Astrocyte (in vitro differentiated cells and primary cell): ENCODE measurements around the gene GCKR. TPM values are rescaled to one million over a fixed set of nuclear protein-coding genes. Genes with fewer than 3 reads are reported as not detected.

Source experiments
- DNase-seq: peaks from one replicate; pipeline ENCODE4 v3.0.0-alpha.2; 2010; ENCODE audit warnings: low read depth
- FAIRE-seq: peaks from 2 replicates; lab custom pipeline; 2011; peaks lifted over from hg19 to GRCh38; lab: Jason Lieb, UNC
- H2AFZ ChIP-seq: 2 replicates; pipeline ENCODE4 v1.6.0; 2012; ENCODE audit warnings: low read depth, low read length, inconsistent platforms
- H3K27ac ChIP-seq: 2 replicates; pipeline ENCODE4 v1.5.1; 2011; ENCODE audit warnings: low read depth, low read length, inconsistent platforms
- H3K27me3 ChIP-seq: 2 replicates; pipeline ENCODE4 v1.6.0; 2011; ENCODE audit warnings: low read length, inconsistent platforms; ENCODE audit not compliant: insufficient read depth
- H3K36me3 ChIP-seq: 2 replicates; pipeline ENCODE4 v1.5.1; 2011; ENCODE audit warnings: low read length, inconsistent platforms; ENCODE audit not compliant: insufficient read depth
- H3K4me1 ChIP-seq: 2 replicates; pipeline ENCODE4 v1.5.1; 2011; ENCODE audit warnings: low read length, inconsistent platforms; ENCODE audit not compliant: insufficient read depth
- H3K4me2 ChIP-seq: 2 replicates; pipeline ENCODE4 v1.6.0; 2012; ENCODE audit warnings: low read length, inconsistent platforms
- H3K4me3 ChIP-seq: 2 replicates; pipeline ENCODE4 v1.5.1; 2011; ENCODE audit warnings: low read depth, mild to moderate bottlenecking, low read length, inconsistent platforms; ENCODE audit not compliant: insufficient read depth
- H3K79me2 ChIP-seq: 2 replicates; pipeline ENCODE4 v1.6.0; 2012; ENCODE audit warnings: mild to moderate bottlenecking, low read length, inconsistent platforms; ENCODE audit not compliant: insufficient read depth
- H3K9ac ChIP-seq: 2 replicates; pipeline ENCODE4 v1.6.0; 2012; ENCODE audit warnings: mild to moderate bottlenecking, low read length, inconsistent platforms
- H3K9me3 ChIP-seq: 2 replicates; pipeline ENCODE4 v1.5.1; 2012; ENCODE audit warnings: low read depth, mild to moderate bottlenecking, low read length, inconsistent platforms; ENCODE audit not compliant: insufficient read depth
- H4K20me1 ChIP-seq: 2 replicates; pipeline ENCODE4 v1.6.0; 2012; ENCODE audit warnings: low read length, inconsistent platforms; ENCODE audit not compliant: insufficient read depth
- H3K27ac Mint-ChIP-seq: one replicate; pipeline ENCODE4 v1.8.0; 2021; ENCODE audit warnings: mild to moderate bottlenecking, mixed read lengths; ENCODE audit not compliant: unreplicated experiment
- H3K27me3 Mint-ChIP-seq: one replicate; pipeline ENCODE4 v1.8.0; 2021; ENCODE audit warnings: low read depth, mixed read lengths; ENCODE audit not compliant: unreplicated experiment
- H3K36me3 Mint-ChIP-seq: one replicate; pipeline ENCODE4 v1.8.0; 2021; ENCODE audit warnings: low read depth, mixed read lengths; ENCODE audit not compliant: unreplicated experiment
- H3K4me1 Mint-ChIP-seq: one replicate; pipeline ENCODE4 v1.8.0; 2021; ENCODE audit warnings: low read depth, mixed read lengths; ENCODE audit not compliant: unreplicated experiment
- H3K4me3 Mint-ChIP-seq: one replicate; pipeline ENCODE4 v1.8.0; 2021; ENCODE audit warnings: mild to moderate bottlenecking, moderate library complexity, mixed read lengths; ENCODE audit not compliant: unreplicated experiment
- H3K9me3 Mint-ChIP-seq: one replicate; pipeline ENCODE4 v1.8.0; 2021; ENCODE audit warnings: mild to moderate bottlenecking, mixed read lengths; ENCODE audit not compliant: unreplicated experiment
- CTCF ChIP-seq: IDR thresholded peaks from 2 replicates; pipeline ENCODE4 v1.5.1; 2011; ENCODE audit warnings: low read depth, mild to moderate bottlenecking, inconsistent platforms, low read length, moderate library complexity; ENCODE audit not compliant: insufficient read depth
- EZH2 ChIP-seq: IDR thresholded peaks from 2 replicates; pipeline ENCODE4 v1.6.1; 2012; ENCODE audit warnings: mild to moderate bottlenecking, low read length, inconsistent platforms; ENCODE audit not compliant: insufficient read depth
- total RNA-seq: library from RNA; stranded (reverse); gene quantifications from 2 replicates; pipeline ENCODE4 v1.2.1, GENCODE V29; 2021

GCKR gene
- total RNA-seq, 1 donor from 2014 or later, result not detected

- no peak overlapping the region for H3K4me3 Mint-ChIP-seq
- TF ChIP-seq CTCF (no peak), EZH2 (no peak)
- FAIRE-seq (no peak), DNase-seq (no peak)
- Histone ChIP-seq H3K4me2 (no peak overlapping the region), H3K36me3 (no peaks in the 10 kb centered on the region), H3K27me3 (no peaks in the 10 kb centered on the region), H3K9me3 (no peaks in the 10 kb centered on the region), H3K79me2 (no peaks in the 10 kb centered on the region), H2AFZ (no peak overlapping the region), H3K27ac (no peak overlapping the region), H4K20me1 (no peaks in the 10 kb centered on the region), H3K9ac (no peak overlapping the region), H3K4me3 (no peak overlapping the region), H3K4me1 (no peaks in the 10 kb centered on the region)
- no peaks in the 10 kb centered on the region for H3K36me3 Mint-ChIP-seq
- H3K27me3 Mint-ChIP-seq, result peaks cover 25% of the 10 kb centered on the region
- no peaks in the 10 kb centered on the region for H3K4me1 Mint-ChIP-seq
- H3K9me3 Mint-ChIP-seq, result peaks cover 3% of the 10 kb centered on the region
- H3K27ac Mint-ChIP-seq, result no peak overlapping the region
These were observed 4.4 kb downstream of the GCKR start for GRCh38 chr2:27501042-27501441.

- H2AFZ ChIP-seq, result no peak overlapping the region
- Mint-ChIP-seq H3K27ac (no peak overlapping the region), H3K27me3 (peaks cover 24% of the 10 kb centered on the region), H3K4me1 (no peaks in the 10 kb centered on the region), H3K4me3 (no peak overlapping the region), H3K9me3 (peaks cover 3% of the 10 kb centered on the region), H3K36me3 (peaks cover 2% of the 10 kb centered on the region)
- TF ChIP-seq CTCF (no peak), EZH2 (no peak)
- H3K27me3 ChIP-seq, result no peaks in the 10 kb centered on the region
- H3K36me3 ChIP-seq, result no peaks in the 10 kb centered on the region
- no peaks in the 10 kb centered on the region for H3K79me2 ChIP-seq
- no peak overlapping the region for H3K9ac ChIP-seq
- no peaks in the 10 kb centered on the region for H4K20me1 ChIP-seq
- H3K9me3 ChIP-seq, result no peaks in the 10 kb centered on the region
- FAIRE-seq (no peak), DNase-seq (peak; percentile 23)
- H3K4me2 ChIP-seq, result no peak overlapping the region
- no peak overlapping the region for H3K4me3 ChIP-seq
- no peaks in the 10 kb centered on the region for H3K4me1 ChIP-seq
- H3K27ac ChIP-seq, result no peak overlapping the region
These were observed 5.5 kb downstream of the GCKR start for GRCh38 chr2:27502142-27502541.

DNA sequence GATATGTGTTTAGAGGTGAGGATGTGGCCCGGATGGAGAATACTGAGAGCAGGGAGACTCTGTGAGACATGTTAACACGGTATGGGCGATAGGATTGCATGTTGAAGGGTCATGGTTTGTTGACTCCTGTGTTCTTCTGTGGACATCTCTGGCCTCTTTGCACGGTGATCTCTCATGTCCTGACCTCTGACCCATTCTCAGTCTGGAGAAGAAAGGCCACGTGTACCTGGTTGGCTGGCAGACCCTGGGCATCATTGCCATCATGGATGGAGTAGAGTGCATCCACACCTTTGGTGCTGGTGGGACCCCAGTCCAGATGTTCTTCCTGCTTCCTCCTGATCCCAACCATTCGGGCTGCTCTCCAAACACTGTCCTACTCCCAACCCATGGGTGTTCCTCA lies 9.9 kb downstream of the GCKR start:
- Mint-ChIP-seq H3K9me3 (no peaks in the 10 kb centered on the region), H3K4me1 (no peaks in the 10 kb centered on the region), H3K4me3 (no peak overlapping the region), H3K27me3 (peaks cover 22% of the 10 kb centered on the region), H3K27ac (no peak overlapping the region), H3K36me3 (peaks cover 2% of the 10 kb centered on the region)
- TF ChIP-seq EZH2 (no peak), CTCF (no peak)
- H3K27me3 ChIP-seq, result no peaks in the 10 kb centered on the region
- H3K4me2 ChIP-seq, result no peak overlapping the region
- no peaks in the 10 kb centered on the region for H3K79me2 ChIP-seq
- no peak overlapping the region for H3K27ac ChIP-seq
- H3K36me3 ChIP-seq, result no peaks in the 10 kb centered on the region
- H3K4me1 ChIP-seq, result no peaks in the 10 kb centered on the region
- FAIRE-seq, result no peak
- no peak overlapping the region for H3K4me3 ChIP-seq
- no peak overlapping the region for H2AFZ ChIP-seq
- H3K9me3 ChIP-seq, result no peaks in the 10 kb centered on the region
- H4K20me1 ChIP-seq, result no peaks in the 10 kb centered on the region
- H3K9ac ChIP-seq, result no peak overlapping the region
- no peak for DNase-seq
